Osteoblast (primary cell): ENCODE measurements around the gene HRCT1. TPM values are rescaled to one million over a fixed set of nuclear protein-coding genes. Genes with fewer than 3 reads are reported as not detected.

Experiments used
- DNase-seq: peaks from one replicate; pipeline ENCODE4 v3.0.0; 2011; ENCODE audit warnings: low spot score, mixed read lengths; ENCODE audit not compliant: insufficient read length; ENCODE audit errors: missing footprints
- H2AFZ ChIP-seq: 2 replicates; pipeline ENCODE4 v1.6.0; 2011; ENCODE audit warnings: mild to moderate bottlenecking, low read length
- H3K27ac ChIP-seq: 2 replicates; pipeline ENCODE4 v1.5.1; 2011; ENCODE audit warnings: mild to moderate bottlenecking, low read depth, low read length, moderate library complexity
- H3K27me3 ChIP-seq: 2 replicates; pipeline ENCODE4 v1.6.0; 2012; ENCODE audit warnings: mild to moderate bottlenecking, control low read depth, inconsistent platforms, low read length, moderate library complexity; ENCODE audit not compliant: insufficient read depth
- H3K36me3 ChIP-seq: 2 replicates; pipeline ENCODE4 v1.5.1; 2011; ENCODE audit warnings: mild to moderate bottlenecking, low read length, control low read depth, moderate library complexity; ENCODE audit not compliant: insufficient read depth
- H3K4me1 ChIP-seq: 2 replicates; pipeline ENCODE4 v1.5.1; 2011; ENCODE audit warnings: mild to moderate bottlenecking, low read length, control low read depth, moderate library complexity; ENCODE audit not compliant: insufficient read depth
- H3K4me2 ChIP-seq: 2 replicates; pipeline ENCODE4 v1.6.0; 2011; ENCODE audit warnings: mild to moderate bottlenecking, low read length; ENCODE audit not compliant: insufficient read depth
- H3K4me3 ChIP-seq: fragments of 200-600 bp; sonication (generic); 3 replicates; pipeline ENCODE4 v1.5.1; 2012; ENCODE audit warnings: mild to moderate bottlenecking, low read length, inconsistent platforms; ENCODE audit not compliant: insufficient read depth
- H3K79me2 ChIP-seq: 2 replicates; pipeline ENCODE4 v1.6.0; 2012; ENCODE audit warnings: mild to moderate bottlenecking, low read length, control low read depth, inconsistent platforms; ENCODE audit not compliant: insufficient read depth
- H3K9me3 ChIP-seq: 2 replicates; pipeline ENCODE4 v1.5.1; 2011; ENCODE audit warnings: low read depth, low read length, control low read depth
- H4K20me1 ChIP-seq: 2 replicates; pipeline ENCODE4 v1.6.0; 2012; ENCODE audit warnings: mild to moderate bottlenecking, low read length, control low read depth; ENCODE audit not compliant: insufficient read depth
- CTCF ChIP-seq: IDR thresholded peaks from 2 replicates; pipeline ENCODE4 v1.5.1; 2011; ENCODE audit warnings: mild to moderate bottlenecking, low read depth, low read length, moderate library complexity; ENCODE audit errors: extremely low read depth
- total RNA-seq: library from RNA; depleted of rRNA; stranded (reverse); fragments of >200 nt; gene quantifications from 2 replicates; pipeline ENCODE4 v1.2.3, GENCODE V29; 2012

Gene HRCT1
- total RNA-seq, 1 donor, result 5.1 TPM

- Histone ChIP-seq H2AFZ (peak overlapping the region; percentile 37), H4K20me1 (no peaks in the 10 kb centered on the region), H3K27me3 (peaks cover 37% of the 10 kb centered on the region), H3K4me3 (no peak overlapping the region), H3K79me2 (no peaks in the 10 kb centered on the region), H3K9me3 (no peaks in the 10 kb centered on the region), H3K27ac (no peak overlapping the region), H3K36me3 (no peaks in the 10 kb centered on the region), H3K4me2 (peak overlapping the region; percentile 11), H3K4me1 (peaks cover 6% of the 10 kb centered on the region)
- peak; percentile 15 for TF ChIP-seq CTCF
- DNase-seq, result no peak
Measured at GRCh38 chr9:35859310-35859989, 46.6 kb upstream of the HRCT1 start.

GRCh38 chr9:35859990-35860339 is 46.0 kb upstream of the HRCT1 start:
- no peak overlapping the region for H3K4me3 ChIP-seq
- no peaks in the 10 kb centered on the region for H3K9me3 ChIP-seq
- peaks cover 37% of the 10 kb centered on the region for H3K27me3 ChIP-seq
- H3K79me2 ChIP-seq, result no peaks in the 10 kb centered on the region
- H3K4me1 ChIP-seq, result peaks cover 6% of the 10 kb centered on the region
- DNase-seq, result no peak
- H2AFZ ChIP-seq, result no peak overlapping the region
- H3K36me3 ChIP-seq, result no peaks in the 10 kb centered on the region
- no peaks in the 10 kb centered on the region for H4K20me1 ChIP-seq
- H3K27ac ChIP-seq, result no peak overlapping the region
- no peak for TF ChIP-seq CTCF
- peak overlapping the region; percentile 11 for H3K4me2 ChIP-seq

GRCh38 chr9:35861161-35861897 is 44.7 kb upstream of the HRCT1 start:
- no peak overlapping the region for H3K27ac ChIP-seq
- H3K9me3 ChIP-seq, result no peaks in the 10 kb centered on the region
- H3K79me2 ChIP-seq, result no peaks in the 10 kb centered on the region
- no peak overlapping the region for H3K4me2 ChIP-seq
- TF ChIP-seq CTCF, result no peak
- H3K36me3 ChIP-seq, result no peaks in the 10 kb centered on the region
- no peaks in the 10 kb centered on the region for H4K20me1 ChIP-seq
- peaks cover 37% of the 10 kb centered on the region for H3K27me3 ChIP-seq
- H2AFZ ChIP-seq, result no peak overlapping the region
- peaks cover 6% of the 10 kb centered on the region for H3K4me1 ChIP-seq
- no peak for DNase-seq
- no peak overlapping the region for H3K4me3 ChIP-seq

- Histone ChIP-seq H4K20me1 (no peaks in the 10 kb centered on the region), H3K9me3 (no peaks in the 10 kb centered on the region), H3K27me3 (peaks cover 37% of the 10 kb centered on the region), H3K36me3 (no peaks in the 10 kb centered on the region), H2AFZ (no peak overlapping the region), H3K27ac (no peak overlapping the region), H3K4me3 (no peak overlapping the region), H3K79me2 (no peaks in the 10 kb centered on the region), H3K4me2 (no peak overlapping the region), H3K4me1 (peaks cover 6% of the 10 kb centered on the region)
- DNase-seq, result no peak
- no peak for TF ChIP-seq CTCF
Measured at GRCh38 chr9:35862328-35862727, 43.7 kb upstream of the HRCT1 start.
